ENCODE data around the gene EML2. TPM values are rescaled to one million over a fixed set of nuclear protein-coding genes. Genes with fewer than 3 reads are reported as not detected.

Gene EML2
- total and polyA plus RNA-seq, 2 of the 8 experiments (the other 6 are each of a cell fraction or from before 2014, with no cell fraction given) = 28.8 to 29.4 TPM

GRCh38 chr19:45595814-45596213 lies 43.4 kb downstream of the EML2 start:
- Histone ChIP-seq H3K23me2 (ENCODE audit: low read depth, low read length) (peaks cover 6% of the 10 kb centered on the region; the same call in 1 of the 2 replicates), H3K56ac (replicated peaks; ENCODE audit: insufficient read length, low read depth, low read length) (no peak overlapping the region), H4K20me1 (replicated peaks in 1 of 2; ENCODE audit: control insufficient read depth in 1 of 2, insufficient read depth in 2 of 2, low read length in 2 of 2) (no peaks in the 10 kb centered on the region), H2AK5ac (ENCODE audit: low read depth, low read length) (no peak overlapping the region), H3K79me1 (ENCODE audit: low read depth, low read length) (no peaks in the 10 kb centered on the region), H2BK12ac (ENCODE audit: low read depth, low read length) (no peak overlapping the region), H3K4me3 (ENCODE audit: extremely low read depth in 1 of 4, insufficient read depth in 2 of 4, low read depth in 3 of 4, low read length in 4 of 4) (no peak overlapping the region), H3K27me3 (replicated peaks in 1 of 4; ENCODE audit: control insufficient read depth in 3 of 4, extremely low read depth in 1 of 4, insufficient read depth in 3 of 4, low read length in 3 of 4) (peaks cover 24 to 47% (median 41%) of the 10 kb centered on the region in 4 experiments), H2BK20ac (ENCODE audit: low read length) (no peak overlapping the region), H3K4me1 (replicated peaks in 1 of 4; ENCODE audit: control insufficient read depth in 3 of 4, insufficient read depth in 4 of 4, low read length in 3 of 4) (peaks cover 8 to 17% (median 11%) of the 10 kb centered on the region in 4 experiments; a peak in 5 of 7 replicates), H3K4me2 (ENCODE audit: insufficient read depth in 1 of 2, low read depth in 2 of 2, low read length in 2 of 2) (no peak overlapping the region), H4K5ac (ENCODE audit: insufficient read length, low read depth, low read length) (no peak overlapping the region), H3K18ac (ENCODE audit: extremely low read depth, low read length) (no peak overlapping the region), H2BK15ac (ENCODE audit: low read length) (no peak overlapping the region), H2BK5ac (ENCODE audit: low read depth, low read length) (no peak overlapping the region), H4K8ac (ENCODE audit: extremely low read depth, insufficient read depth, low read length) (no peak overlapping the region), H3K27ac (ENCODE audit: low read depth, low read length) (no peak overlapping the region), H2AFZ (ENCODE audit: low read length) (no peak overlapping the region), H3K36me3 (ENCODE audit: control insufficient read depth in 2 of 4, insufficient read depth in 4 of 4, low read length in 3 of 4) (no peaks in the 10 kb centered on the region), H3K14ac (ENCODE audit: insufficient read length) (no peak overlapping the region), H4K91ac (replicated peaks; ENCODE audit: insufficient read length, low read length) (no peak overlapping the region), H3K4ac (replicated peaks; ENCODE audit: insufficient read length, low read depth, low read length) (no peak overlapping the region), H3K23ac (ENCODE audit: insufficient read length) (no peak overlapping the region), H2BK120ac (replicated peaks; ENCODE audit: low read depth, low read length) (no peak overlapping the region), H3K79me2 (ENCODE audit: control insufficient read depth in 1 of 2, insufficient read depth in 2 of 2, low read length in 2 of 2) (no peaks in the 10 kb centered on the region), H3K9ac (replicated peaks in 1 of 4; ENCODE audit: extremely low read depth in 1 of 4, low read depth in 3 of 4, low read length in 3 of 4) (no peak overlapping the region), H3K9me3 (ENCODE audit: insufficient read depth in 2 of 2, low read depth in 1 of 2, low read length in 1 of 2) (peaks cover 0 to 4% of the 10 kb centered on the region in 2 experiments; a peak in 1 of 4 replicates)
- ChIA-PET CTCF (ENCODE audit: partially characterized antibody) (interaction anchor here (0.9 to 3.7 kb wide), 4 partner anchors 46 to 168 kb away, joined by 3 to 37 read pairs (median 4); no protein-coding TSS in a partner anchor), POLR2A (ENCODE audit: partially characterized antibody) (interaction anchor here (1.2 kb wide), 1 partner anchor 21 kb away, joined by 3 read pairs; no protein-coding TSS in a partner anchor)
- no peak for DNase-seq (ENCODE audit: low read depth in 1 of 2, low spot score in 2 of 2)
- FAIRE-seq = no peak
- WGBS, 2 experiments (ENCODE audit: extremely low coverage in 1 of 2, insufficient coverage in 1 of 2, insufficient read length in 1 of 2, insufficient replicate concordance in 2 of 2, low coverage in 1 of 2, low lambda C conversion rate in 2 of 2, missing lambda C conversion rate in 1 of 2) = 86% methylated on average over 6 of the region's 6 CpGs; no CpG with 5 or more reads in 1 of the 2 experiments
- TF ChIP-seq CTBP2 (IDR thresholded peaks at IDR 0.05; ENCODE audit: borderline replicate concordance, insufficient read depth, insufficient read length, low read length) = no peak

All from H1 (cell line).